Thymus (tissue), 11 donors: ENCODE data around the gene GPC6. TPM values are rescaled to one million over a fixed set of nuclear protein-coding genes. Genes with fewer than 3 reads are reported as not detected.
A peak's percentile ranks its signal among the peaks of the same experiment; 100 is the strongest.

Experiments used
- DNase-seq, 9 donors: peaks; one replicate each; pipeline ENCODE4 v3.0.0-alpha.2; 2013; ENCODE audit warnings: low spot score in 9 of 9, low read depth in 6 of 9, missing footprints in 1 of 9
- H3K27ac ChIP-seq, 2 donors: one replicate each; pipeline ENCODE4 v1.5.1; 2013; ENCODE audit warnings: control low read depth in 1 of 2, low read depth in 1 of 2, low read length in 1 of 2, mild to moderate bottlenecking in 1 of 2, moderate library complexity in 1 of 2
- H3K27me3 ChIP-seq, 2 donors: one replicate each; pipeline ENCODE4 v1.5.1; 2013; ENCODE audit warnings: low read length in 1 of 2; ENCODE audit not compliant: control insufficient read depth in 2 of 2, insufficient read depth in 1 of 2
- H3K36me3 ChIP-seq, 2 donors: one replicate each; pipeline ENCODE4 v1.5.1; 2013; ENCODE audit warnings: low read length in 1 of 2, mild to moderate bottlenecking in 1 of 2, moderate library complexity in 1 of 2; ENCODE audit not compliant: control insufficient read depth in 2 of 2, insufficient read depth in 2 of 2
- H3K4me1 ChIP-seq, 2 donors: one replicate each; pipeline ENCODE4 v1.5.1; 2013; ENCODE audit warnings: low read length in 2 of 2; ENCODE audit not compliant: control insufficient read depth in 2 of 2, insufficient read depth in 2 of 2
- H3K4me3 ChIP-seq, 2 donors: one replicate each; pipeline ENCODE4 v1.5.1; 2013; ENCODE audit warnings: low read length in 2 of 2, control low read depth in 1 of 2, mild to moderate bottlenecking in 1 of 2
- H3K9me3 ChIP-seq, 2 donors: one replicate each; pipeline ENCODE4 v1.5.1; 2013; ENCODE audit warnings: low read length in 1 of 2, mild to moderate bottlenecking in 1 of 2; ENCODE audit not compliant: control insufficient read depth in 2 of 2, insufficient read depth in 1 of 2
- WGBS: extraction: QIAGEN DNeasy Blood & Tissue Kit; methylation state at CpG from one replicate; pipeline ENCODE4 v1.1.7; 2013; 5-methylcytosine and 5-hydroxymethylcytosine counted together
- polyA plus RNA-seq: library from polyadenylated mRNA; stranded (reverse); fragments of 200-250 nt; gene quantifications from one replicate; pipeline ENCODE4 v1.2.3, GENCODE V29; 2013
- total RNA-seq: library from RNA; stranded (reverse); fragments of 120-200 nt; gene quantifications from one replicate; pipeline ENCODE4 v1.2.4, GENCODE V29; 2013
- donor health status: healthy.

GPC6 gene
- total and polyA plus RNA-seq, 2 donors: 1.1 to 6.9 TPM

DNA sequence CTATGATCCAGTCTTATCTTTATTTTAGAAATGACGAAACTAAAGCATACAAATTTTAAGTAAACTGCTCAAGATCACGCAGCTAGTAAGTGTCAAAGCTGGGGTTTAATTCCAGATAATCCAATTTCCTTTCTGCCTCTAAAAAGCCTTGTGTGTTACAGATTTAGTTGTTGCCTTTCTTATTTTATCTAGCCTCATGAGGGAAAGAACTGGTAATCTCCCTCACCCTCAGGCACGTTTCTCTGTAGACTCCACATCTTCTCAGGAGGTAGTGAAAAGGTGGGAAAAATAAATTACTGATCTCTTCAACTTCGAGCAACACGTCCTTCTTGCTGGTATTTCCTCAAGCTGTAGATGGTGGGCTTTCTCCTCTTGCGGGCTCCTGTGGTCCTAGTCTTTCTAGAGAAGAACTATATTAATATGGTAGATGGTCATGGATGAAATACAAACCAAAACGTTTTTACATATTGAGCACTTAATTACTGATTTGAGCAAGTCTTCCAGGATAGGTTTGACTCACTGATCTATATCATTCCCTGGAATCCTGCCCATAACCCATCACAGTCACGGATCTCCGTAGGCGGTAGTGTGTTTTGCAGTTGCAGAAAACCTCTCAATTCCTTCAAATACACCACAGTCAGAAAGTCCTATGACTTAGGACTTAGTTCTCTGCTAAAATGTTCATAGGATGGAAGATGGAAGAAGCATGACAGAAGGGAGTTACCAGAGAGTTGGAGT, 733.4 kb downstream of the GPC6 start:
- Histone ChIP-seq H3K36me3 (no peaks in the 10 kb centered on the region), H3K4me3 (no peak overlapping the region), H3K9me3 (no peaks in the 10 kb centered on the region), H3K27ac (no peak overlapping the region), H3K4me1 (no peaks in the 10 kb centered on the region), H3K27me3 (no peaks in the 10 kb centered on the region)
- DNase-seq: no peak
- 90% methylated on average over 10 of the region's 10 CpGs for WGBS

DNA sequence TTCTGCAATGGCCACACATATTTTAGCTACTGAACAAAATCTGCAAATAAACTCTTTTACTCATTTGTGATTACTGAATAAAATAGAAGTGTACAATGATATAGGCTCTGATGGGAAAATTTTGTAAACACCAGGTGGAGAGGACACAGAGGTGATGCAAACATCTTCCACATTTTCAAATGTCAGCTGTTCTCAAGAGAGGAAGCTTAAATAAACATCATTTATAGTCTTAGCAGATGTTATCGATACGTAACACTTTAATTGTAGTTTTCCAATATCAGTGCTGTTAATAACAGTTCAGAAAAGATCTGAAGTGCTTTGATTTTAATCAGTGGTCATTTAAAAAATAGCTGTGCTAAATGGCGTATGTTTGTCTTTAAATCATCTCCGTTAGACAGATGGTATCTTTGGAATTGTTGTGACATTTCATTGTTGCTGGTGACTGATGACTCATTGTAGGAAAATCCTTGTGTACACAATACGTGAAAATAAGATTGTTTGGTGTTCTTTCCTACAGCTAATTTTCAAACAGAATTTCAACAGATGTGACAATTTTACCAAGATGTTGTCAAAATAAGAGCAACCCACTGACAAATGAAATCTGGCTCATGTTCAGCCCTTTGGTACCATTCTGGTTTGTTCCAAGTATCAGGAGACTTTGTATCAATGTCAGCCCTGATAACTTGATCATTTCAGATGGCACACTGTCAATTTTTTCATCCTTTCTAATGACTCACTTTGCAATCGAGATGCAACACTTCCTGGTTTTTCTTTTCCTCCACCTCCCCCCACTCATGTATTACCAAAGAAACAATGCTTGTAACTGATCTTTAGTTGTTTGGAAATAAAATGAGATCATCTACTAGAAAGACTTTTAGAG, 736.9 kb downstream of the GPC6 start:
- no peak for DNase-seq
- Histone ChIP-seq H3K4me3 (no peak overlapping the region), H3K36me3 (no peaks in the 10 kb centered on the region), H3K27ac (no peak overlapping the region), H3K9me3 (no peaks in the 10 kb centered on the region), H3K4me1 (no peaks in the 10 kb centered on the region), H3K27me3 (no peaks in the 10 kb centered on the region)
- 89% methylated on average over 6 of the region's 6 CpGs for WGBS

DNA sequence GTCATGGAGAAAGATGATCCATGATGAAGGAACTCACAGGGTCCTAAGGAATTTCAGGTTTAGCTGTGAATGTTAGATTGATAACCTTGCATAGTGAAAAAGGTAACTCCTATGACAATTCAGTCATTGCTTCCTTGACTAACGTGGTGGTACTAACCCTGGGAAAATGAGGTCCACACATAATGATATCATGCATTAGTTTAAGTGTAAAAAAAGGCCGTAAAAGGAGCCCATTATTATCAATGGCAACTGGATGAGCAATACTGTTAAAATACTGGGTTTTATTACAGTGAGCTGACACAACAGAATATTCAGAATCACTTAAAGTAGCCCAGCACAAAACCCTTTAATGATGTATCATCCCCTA, 737.5 kb downstream of the GPC6 start:
- H3K27ac ChIP-seq: no peak overlapping the region
- 91% methylated on average over 2 of the region's 2 CpGs for WGBS
- no peaks in the 10 kb centered on the region for H3K36me3 ChIP-seq
- no peaks in the 10 kb centered on the region for H3K4me1 ChIP-seq
- H3K9me3 ChIP-seq: no peaks in the 10 kb centered on the region
- no peak overlapping the region for H3K4me3 ChIP-seq
- DNase-seq: no peak
- no peaks in the 10 kb centered on the region for H3K27me3 ChIP-seq

DNA sequence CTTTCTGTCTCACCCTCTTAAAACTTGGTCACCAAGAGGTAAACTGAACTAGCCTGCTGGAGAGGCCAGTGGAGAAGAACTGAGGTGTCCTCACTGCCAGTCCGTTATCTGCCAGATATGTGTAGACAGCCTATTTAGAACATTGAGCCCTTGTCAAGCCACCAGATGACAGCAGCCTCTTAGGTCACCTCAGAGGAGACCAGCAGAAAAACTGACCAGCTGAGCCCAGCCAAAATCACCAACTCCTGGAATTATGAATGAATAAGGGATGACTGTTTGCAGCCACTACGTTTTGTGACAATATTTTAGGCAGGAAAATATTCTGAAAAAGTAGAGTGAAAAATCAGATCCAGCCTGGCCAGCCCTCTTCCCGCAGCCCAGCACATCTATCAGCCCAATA, 739.0 kb downstream of the GPC6 start:
- Histone ChIP-seq H3K27ac (no peak overlapping the region), H3K9me3 (no peaks in the 10 kb centered on the region), H3K4me1 (no peaks in the 10 kb centered on the region), H3K27me3 (no peaks in the 10 kb centered on the region), H3K4me3 (no peak overlapping the region), H3K36me3 (no peaks in the 10 kb centered on the region)
- 94% methylated on average over 3 of the region's 3 CpGs for WGBS
- DNase-seq: no peak

DNA sequence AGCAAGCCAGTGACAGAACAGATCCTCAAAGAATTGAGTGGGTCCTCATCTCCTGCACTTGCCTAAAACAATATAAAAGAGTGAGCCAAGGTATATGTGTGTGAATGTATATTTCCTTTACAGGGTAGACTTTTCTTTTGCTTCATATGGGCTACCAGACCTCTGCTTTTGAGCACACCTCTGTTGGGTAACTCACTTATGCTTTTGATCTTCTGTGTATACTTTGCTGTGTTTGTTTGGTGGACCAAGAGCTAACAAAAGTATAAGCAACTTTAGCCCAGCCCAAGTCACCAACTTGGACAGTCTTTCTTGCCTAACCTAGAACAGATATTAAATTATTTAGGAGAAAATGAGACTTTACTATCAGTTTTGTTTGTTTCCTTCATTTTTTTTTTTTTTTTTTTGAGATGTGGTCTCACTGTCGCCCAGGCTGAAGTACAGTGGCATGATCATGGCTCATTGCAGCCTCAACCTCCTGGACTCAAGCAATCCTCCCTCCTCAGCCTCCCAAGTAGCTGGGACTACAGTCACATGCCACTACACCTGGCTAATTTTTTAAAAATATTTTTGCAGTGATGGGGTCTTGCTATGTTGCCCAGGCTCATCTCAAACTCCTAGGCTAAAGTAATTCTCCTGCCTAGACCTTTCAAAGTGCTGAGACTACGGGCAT, 739.8 kb downstream of the GPC6 start:
- H3K36me3 ChIP-seq: no peaks in the 10 kb centered on the region
- H3K4me1 ChIP-seq: no peaks in the 10 kb centered on the region
- H3K27ac ChIP-seq: no peak overlapping the region
- 93% methylated on average over 2 of the region's 2 CpGs for WGBS
- no peak for DNase-seq
- no peaks in the 10 kb centered on the region for H3K27me3 ChIP-seq
- H3K9me3 ChIP-seq: no peaks in the 10 kb centered on the region
- H3K4me3 ChIP-seq: no peak overlapping the region

DNA sequence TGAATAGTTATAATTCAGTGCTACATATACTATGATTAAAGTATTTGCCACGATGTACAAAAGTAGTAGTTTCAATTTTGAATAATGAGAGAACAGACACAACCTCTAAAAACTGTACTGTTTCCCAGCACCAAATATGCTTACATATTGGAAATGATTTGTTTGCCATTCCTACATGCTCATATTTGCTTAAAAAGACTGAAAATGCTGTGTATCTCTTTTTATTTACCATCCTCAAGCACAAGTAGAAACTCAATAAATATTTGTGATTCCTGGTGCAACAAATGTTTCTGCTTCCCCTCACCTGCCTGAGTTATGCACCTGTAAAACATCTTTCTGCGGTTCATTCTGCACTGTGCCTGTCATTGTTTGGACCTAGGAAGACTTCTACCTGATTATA, 740.7 kb downstream of the GPC6 start:
- Histone ChIP-seq H3K4me1 (no peaks in the 10 kb centered on the region), H3K27me3 (no peaks in the 10 kb centered on the region), H3K27ac (no peak overlapping the region), H3K4me3 (no peak overlapping the region), H3K36me3 (no peaks in the 10 kb centered on the region), H3K9me3 (no peaks in the 10 kb centered on the region)
- WGBS: 96% methylated on average over 2 of the region's 2 CpGs
- DNase-seq: no peak

- WGBS: 95% methylated on average over 2 of the region's 2 CpGs
- H3K27me3 ChIP-seq: no peaks in the 10 kb centered on the region
Measured at GRCh38 chr13:93975242-93975641, 748.6 kb downstream of the GPC6 start.

GRCh38 chr13:93976528-93976927, 749.9 kb downstream of the GPC6 start:
- Histone ChIP-seq H3K4me1 (no peaks in the 10 kb centered on the region), H3K4me3 (no peak overlapping the region), H3K27me3 (no peaks in the 10 kb centered on the region), H3K36me3 (no peaks in the 10 kb centered on the region), H3K27ac (no peak overlapping the region), H3K9me3 (no peaks in the 10 kb centered on the region)
- peak in 1 of 9 donors; percentile 3 for DNase-seq
- 91% methylated on average over 5 of the region's 5 CpGs for WGBS

More at GRCh38 chr13:93975242-93975641, 748.6 kb downstream of the GPC6 start:
- H3K4me3 ChIP-seq: no peak overlapping the region
- H3K4me1 ChIP-seq: no peaks in the 10 kb centered on the region
- no peak for DNase-seq
- no peaks in the 10 kb centered on the region for H3K9me3 ChIP-seq
- no peaks in the 10 kb centered on the region for H3K36me3 ChIP-seq
- H3K27ac ChIP-seq: no peak overlapping the region

GRCh38 chr13:93977986-93978385, 751.4 kb downstream of the GPC6 start:
- Histone ChIP-seq H3K36me3 (no peaks in the 10 kb centered on the region), H3K4me1 (no peaks in the 10 kb centered on the region), H3K4me3 (no peak overlapping the region), H3K9me3 (no peaks in the 10 kb centered on the region), H3K27me3 (no peaks in the 10 kb centered on the region), H3K27ac (no peak overlapping the region)
- DNase-seq: no peak
- WGBS: 93% methylated on average over 3 of the region's 3 CpGs
